GM12878 (cell line): ENCODE results near the gene EIF1AX. TPM values are rescaled to one million over a fixed set of nuclear protein-coding genes. Genes with fewer than 3 reads are reported as not detected.

Experiments used
- ATAC-seq: fragments of 200-7000 bp; cut with Tn5 transposase; 3 replicates; pipeline ENCODE4 v1.9.1; 2020; ENCODE audit warnings: mild to moderate bottlenecking, moderate library complexity
- BruUV-seq: library from RNA; stranded (reverse); fragments of 400-500 nt; replicated peaks from 2 replicates; lab custom pipeline; 2021; lab: Mats Ljungman, UMichigan
- CTCF ChIA-PET: fragments of 300-600 bp; sonication (Branson Sonifier 250); formaldehyde crosslinking; extraction: SDS; loops from one replicate; lab custom pipeline; 2021; ENCODE audit warnings: inconsistent platforms; lab: Yijun Ruan, JAX
- POLR2A ChIA-PET: fragments of 350-600 bp; formaldehyde crosslinking; extraction: SDS; loops from one replicate; lab custom pipeline; 2021; ENCODE audit warnings: inconsistent platforms; lab: Charles Lee
- RAD21 ChIA-PET: fragments of 300-600 bp; sonication (Branson Sonifier 250); formaldehyde crosslinking; loops from one replicate; lab custom pipeline; 2023; ENCODE audit warnings: antibody characterized with exemption; ENCODE audit not compliant: unreplicated experiment; lab: Charles Lee
- SMC1A ChIA-PET: fragments of 300-600 bp; sonication (Branson Sonifier 250); formaldehyde crosslinking; loops from one replicate; lab custom pipeline; 2023; ENCODE audit not compliant: unreplicated experiment, uncharacterized antibody; lab: Charles Lee
- DNase-seq: peaks from one replicate; pipeline ENCODE4 v3.0.0-alpha.2; 2011; ENCODE audit warnings: low read depth, low spot score
- FAIRE-seq: peaks from 3 replicates; lab custom pipeline; 2011; peaks lifted over from hg19 to GRCh38; lab: Jason Lieb, UNC
- H2AFZ ChIP-seq: 2 replicates; pipeline ENCODE4 v1.6.0; 2011; ENCODE audit warnings: low read depth, low read length, control low read depth; ENCODE audit not compliant: control insufficient read depth
- H3K27ac ChIP-seq: 2 replicates; pipeline ENCODE4 v1.5.1; 2011; ENCODE audit warnings: control low read depth; ENCODE audit not compliant: control insufficient read depth, insufficient read depth
- H3K27me3 ChIP-seq, 2 experiments: replicated peaks in 1 of 2; 2 replicates each; pipeline versions ENCODE4 v1.6.0 to v1.6.1; 2011; ENCODE audit warnings: low read length in 1 of 2; ENCODE audit not compliant: control insufficient read depth in 2 of 2, insufficient read depth in 2 of 2
- H3K36me3 ChIP-seq, 2 experiments: 2 replicates each; pipeline ENCODE4 v1.5.1; 2011; ENCODE audit warnings: low read length in 1 of 2; ENCODE audit not compliant: control insufficient read depth in 2 of 2, insufficient read depth in 2 of 2
- H3K4me1 ChIP-seq: 2 replicates; pipeline ENCODE4 v1.6.1; 2011; ENCODE audit warnings: mild to moderate bottlenecking, low read length, moderate library complexity, mixed read lengths; ENCODE audit not compliant: control insufficient read depth, insufficient read depth
- H3K4me2 ChIP-seq: 2 replicates; pipeline ENCODE4 v1.6.0; 2011; ENCODE audit warnings: control low read depth; ENCODE audit not compliant: control insufficient read depth, insufficient read depth
- H3K4me3 ChIP-seq: fragments of 200-600 bp; sonication (generic); 2 replicates; pipeline ENCODE4 v1.5.1; 2016
- H3K79me2 ChIP-seq: 2 replicates; pipeline ENCODE4 v1.6.0; 2011; ENCODE audit warnings: low read length; ENCODE audit not compliant: control insufficient read depth, insufficient read depth
- H3K9ac ChIP-seq: 2 replicates; pipeline ENCODE4 v1.8.0; 2011; ENCODE audit warnings: low read length, control low read depth, mixed read lengths; ENCODE audit not compliant: control insufficient read depth, insufficient read depth
- H3K9me3 ChIP-seq: replicated peaks from 3 replicates; pipeline ENCODE4 v1.5.1; 2011; ENCODE audit warnings: mild to moderate bottlenecking, low read length; ENCODE audit not compliant: control insufficient read depth, insufficient read depth
- H4K20me1 ChIP-seq: 2 replicates; pipeline ENCODE4 v1.6.0; 2011; ENCODE audit not compliant: control insufficient read depth, insufficient read depth
- E4F1 ChIP-seq: fragments of 450-650 bp; IDR thresholded peaks from 2 replicates; pipeline ENCODE4 v1.6.1; 2018; ENCODE audit warnings: borderline replicate concordance, mild to moderate bottlenecking; ENCODE audit not compliant: partially characterized antibody
- ELK1 ChIP-seq: IDR thresholded peaks from 2 replicates; pipeline ENCODE4 v1.6.1; 2012; ENCODE audit warnings: low read depth, low read length, improper control_type of control experiment
- EP300 ChIP-seq, 2 experiments: fragments of 150-350 bp in 1 of 2; IDR thresholded peaks; 2 replicates each; pipeline ENCODE4 v1.6.1; 2011 to 2012; ENCODE audit warnings: low read depth in 2 of 2, low read length in 2 of 2, borderline replicate concordance in 1 of 2, improper control_type of control experiment in 1 of 2, inconsistent platforms in 1 of 2; ENCODE audit not compliant: control insufficient read depth in 1 of 2
- FOXK2 ChIP-seq: fragments of 450-650 bp; IDR thresholded peaks from 2 replicates; pipeline ENCODE4 v1.6.1; 2017; ENCODE audit warnings: mild to moderate bottlenecking, moderate library complexity
- IKZF1 ChIP-seq: fragments of 450-650 bp; conservative IDR thresholded peaks from 2 replicates; pipeline ENCODE4 v1.6.1; 2017; ENCODE audit warnings: antibody characterized with exemption, mild to moderate bottlenecking
- IRF3 ChIP-seq: fragments of 450-650 bp; IDR thresholded peaks from 2 replicates; pipeline ENCODE4 v1.6.1; 2014; ENCODE audit warnings: mild to moderate bottlenecking
- MEF2A ChIP-seq: IDR thresholded peaks from 2 replicates; pipeline ENCODE4 v1.6.1; 2011; ENCODE audit warnings: low read depth, mild to moderate bottlenecking, low read length, moderate library complexity; ENCODE audit not compliant: insufficient read depth
- RCOR1 ChIP-seq: conservative IDR thresholded peaks from 2 replicates; pipeline ENCODE4 v1.6.1; 2012; ENCODE audit warnings: low read depth, low read length, improper control_type of control experiment
- RFX5 ChIP-seq: IDR thresholded peaks from 2 replicates; pipeline ENCODE4 v1.6.1; 2011; ENCODE audit warnings: low read depth, low read length, improper control_type of control experiment
- SIN3A ChIP-seq: IDR thresholded peaks from 2 replicates; pipeline ENCODE4 v1.6.1; 2012; ENCODE audit warnings: low read depth, low read length, improper control_type of control experiment
- SP1 ChIP-seq: IDR thresholded peaks from one replicate; pipeline ENCODE4 v1.6.1; 2011; ENCODE audit warnings: low read depth, low read length
- SREBF2 ChIP-seq: IDR thresholded peaks from 2 replicates; pipeline ENCODE4 v1.6.1; 2012; ENCODE audit warnings: mild to moderate bottlenecking, low read length
- TCF3 ChIP-seq: IDR thresholded peaks from 2 replicates; pipeline ENCODE4 v1.6.1; 2012; ENCODE audit warnings: low read depth, mild to moderate bottlenecking, low read length, borderline replicate concordance; ENCODE audit not compliant: insufficient read depth
- ZNF687 ChIP-seq: fragments of 450-650 bp; IDR thresholded peaks from 2 replicates; pipeline ENCODE4 v1.6.1; 2017; ENCODE audit warnings: mild to moderate bottlenecking, moderate library complexity
- WGBS: methylation state at CpG from one replicate; pipeline ENCODE4 v1.1.6; 2016; ENCODE audit warnings: low lambda C conversion rate; ENCODE audit not compliant: insufficient replicate concordance, insufficient coverage; ENCODE audit errors: missing lambda C conversion rate; 5-methylcytosine and 5-hydroxymethylcytosine counted together
- in situ Hi-C: fragments of 300-500 bp; cut with MboI; formaldehyde crosslinking; loops from 9 replicates; pipeline ENCODE4 v1.14.3; 2018; ENCODE audit warnings: mixed read lengths
- intact Hi-C: fragments of 100-400 bp; cut with micrococcal nuclease; formaldehyde crosslinking; loops from one replicate; pipeline ENCODE4 v1.14.2; 2022; ENCODE audit not compliant: unreplicated experiment
- polyA plus RNA-seq, 11 experiments: library from polyadenylated mRNA; depleted of rRNA in 4 of 11; unstranded in 6 of 11; stranded (reverse) in 5 of 11; fragments of >200 nt; fragmentation: Nextera tagmentation in 4 of 11; fragmentation: Illumina TruSeq in 1 of 11; extraction: Ambion mirVana in 4 of 11; extraction: Trizol in 1 of 11; gene quantifications; 1 replicate in 1 of 11; 2 replicates in 10 of 11; pipeline versions ENCODE4 v1.2.1 to v1.2.3, GENCODE V29; 2011 to 2016; ENCODE audit warnings: inconsistent platforms in 2 of 11, missing spikeins in 2 of 11, low read depth in 1 of 11
- total RNA-seq, 4 experiments: library from RNA; depleted of rRNA in 3 of 4; stranded (reverse); fragments of >200 nt in 3 of 4; fragmentation: Illumina TruSeq in 1 of 4; extraction: Trizol in 1 of 4; gene quantifications; 2 replicates each; pipeline versions ENCODE4 v1.2.1 to v1.2.3, GENCODE V29; 2013 to 2021

Gene EIF1AX
- total and polyA plus RNA-seq, 10 of the 15 experiments (the other 5 are each of a cell fraction or from before 2014, with no cell fraction given), result 51.2 to 251 (median 86.6) TPM

- no peak for TF ChIP-seq MEF2A
- TF ChIP-seq FOXK2, result no peak
Observed at GRCh38 chrX:20132666-20133065, 9.0 kb downstream of the EIF1AX start (continued).

- Histone ChIP-seq H3K4me2 (no peak overlapping the region), H3K36me3 (peaks cover 0 to 33% of the 10 kb centered on the region in 2 experiments), H3K79me2 (no peaks in the 10 kb centered on the region), H3K9ac (no peak overlapping the region), H3K27ac (no peak overlapping the region), H3K4me1 (no peaks in the 10 kb centered on the region), H3K4me3 (no peak overlapping the region), H3K9me3 (no peaks in the 10 kb centered on the region), H3K27me3 (no peaks in the 10 kb centered on the region), H4K20me1 (no peaks in the 10 kb centered on the region), H2AFZ (no peak overlapping the region)
- DNase-seq (no peak), ATAC-seq (no peak), FAIRE-seq (no peak)
- ChIA-PET SMC1A (interaction anchor here (0.9 to 1.5 kb wide), 2 partner anchors 62 to 448 kb away, joined by 3 to 6 read pairs; no protein-coding TSS in a partner anchor), POLR2A (no interaction called here), CTCF (interaction anchor here (0.7 to 1.0 kb wide), 2 partner anchors 226 to 229 kb away, joined by 3 to 4 read pairs; no protein-coding TSS in a partner anchor), RAD21 (interaction anchor here (0.6 kb wide), 1 partner anchor 25 kb away, joined by 4 read pairs; no protein-coding TSS in a partner anchor)
- in situ Hi-C loops, result no loop called here
- intact Hi-C loops, result loop anchor here (5.0 kb wide), 1 partner anchor 218 kb away; no protein-coding TSS in a partner anchor
- no TSS peak for BruUV-seq
- 100% methylated on average over 1 of the region's 1 CpG for WGBS
- TF ChIP-seq ZNF687 (no peak), IRF3 (no peak), ELK1 (no peak), RFX5 (no peak), EP300 (IDR thresholded peaks at IDR 0.05; ENCODE audit: borderline replicate concordance in 1 of 2, control insufficient read depth in 1 of 2, low read depth in 2 of 2, low read length in 2 of 2) (no peak), SREBF2 (no peak), RCOR1 (no peak), IKZF1 (no peak), SP1 (no peak), TCF3 (no peak), E4F1 (no peak), SIN3A (no peak)
Observed at GRCh38 chrX:20130357-20130756, 11.3 kb downstream of the EIF1AX start.
